WTC11 (cell line): ENCODE measurements around the gene SACS. TPM values are rescaled to one million over a fixed set of nuclear protein-coding genes. Genes with fewer than 3 reads are reported as not detected.

Experiments
- ATAC-seq: fragments of 200-7000 bp; cut with Tn5 transposase; 2 replicates; pipeline ENCODE4 v1.10.0; 2021; ENCODE audit warnings: mild to moderate bottlenecking, moderate library complexity
- CTCF ChIA-PET: fragments of 300-600 bp; sonication (Branson Sonifier 250); formaldehyde crosslinking; loops from one replicate; lab custom pipeline; 2021; ENCODE audit warnings: antibody characterized with exemption; lab: Charles Lee
- POLR2A ChIA-PET: fragments of 350-600 bp; sonication (Branson Sonifier 250); formaldehyde crosslinking; loops from one replicate; lab custom pipeline; 2021; ENCODE audit warnings: antibody characterized with exemption; lab: Charles Lee
- DNase-seq: peaks from one replicate; pipeline ENCODE4 v3.0.0; 2021; ENCODE audit warnings: low spot score
- H3K27ac Mint-ChIP-seq: 2 replicates; pipeline ENCODE4 v1.8.0; 2021; ENCODE audit warnings: mixed read lengths
- H3K27me3 Mint-ChIP-seq: 2 replicates; pipeline ENCODE4 v1.8.0; 2021; ENCODE audit warnings: low read depth, mild to moderate bottlenecking, moderate library complexity, mixed read lengths
- H3K36me3 Mint-ChIP-seq: 2 replicates; pipeline ENCODE4 v1.8.0; 2021; ENCODE audit warnings: mixed read lengths
- H3K4me1 Mint-ChIP-seq: 2 replicates; pipeline ENCODE4 v1.8.0; 2022; ENCODE audit warnings: mixed read lengths
- H3K4me3 Mint-ChIP-seq: 2 replicates; pipeline ENCODE4 v1.8.0; 2021; ENCODE audit warnings: mild to moderate bottlenecking, moderate library complexity, mixed read lengths
- H3K9me3 Mint-ChIP-seq: 2 replicates; pipeline ENCODE4 v1.8.0; 2021; ENCODE audit warnings: mixed read lengths
- ATF1 ChIP-seq: sonication (generic); formaldehyde crosslinking; IDR thresholded peaks from 2 replicates; pipeline ENCODE4 v1.8.1; 2023; ENCODE audit warnings: mild to moderate bottlenecking, moderate library complexity, missing genetic modification reagents
- FOXK1 ChIP-seq: sonication (generic); formaldehyde crosslinking; IDR thresholded peaks from 2 replicates; pipeline ENCODE4 v1.8.0; 2022; ENCODE audit warnings: mild to moderate bottlenecking, moderate library complexity, missing genetic modification reagents
- FOXP1 ChIP-seq: sonication (generic); formaldehyde crosslinking; IDR thresholded peaks from 2 replicates; pipeline ENCODE4 v1.8.0; 2022; ENCODE audit warnings: missing genetic modification reagents, mild to moderate bottlenecking, moderate library complexity, borderline replicate concordance
- GABPB1 ChIP-seq: sonication (generic); formaldehyde crosslinking; IDR thresholded peaks from 2 replicates; pipeline ENCODE4 v1.8.1; 2023; ENCODE audit warnings: mild to moderate bottlenecking, missing genetic modification reagents
- GRHL2 ChIP-seq: fragments of 250-450 bp; sonication (Bioruptor Pico); IDR thresholded peaks from 2 replicates; pipeline ENCODE4 v1.8.0; 2022; ENCODE audit warnings: mild to moderate bottlenecking, moderate library complexity; ENCODE audit not compliant: insufficient replicate concordance, severe bottlenecking
- JUN ChIP-seq: sonication (generic); formaldehyde crosslinking; IDR thresholded peaks from 2 replicates; pipeline ENCODE4 v1.8.0; 2023; ENCODE audit warnings: mild to moderate bottlenecking, missing genetic modification reagents
- MYBL2 ChIP-seq: sonication (generic); formaldehyde crosslinking; IDR thresholded peaks from 2 replicates; pipeline ENCODE4 v1.8.1; 2023; ENCODE audit warnings: mild to moderate bottlenecking, moderate library complexity, missing genetic modification reagents
- NR2C2 ChIP-seq: sonication (generic); formaldehyde crosslinking; IDR thresholded peaks from 2 replicates; pipeline ENCODE4 v1.8.0; 2022; ENCODE audit warnings: mild to moderate bottlenecking, missing genetic modification reagents
- PRRX2 ChIP-seq: fragments of 250-450 bp; sonication (Bioruptor Pico); IDR thresholded peaks from 2 replicates; pipeline ENCODE4 v1.8.0; 2021; ENCODE audit warnings: mild to moderate bottlenecking
- TCF7 ChIP-seq: sonication (generic); formaldehyde crosslinking; IDR thresholded peaks from 2 replicates; pipeline ENCODE4 v1.8.0; 2022; ENCODE audit warnings: mild to moderate bottlenecking, low read depth, missing genetic modification reagents, moderate library complexity
- TEAD4 ChIP-seq: sonication (generic); formaldehyde crosslinking; IDR thresholded peaks from 2 replicates; pipeline ENCODE4 v1.8.0; 2022; ENCODE audit warnings: mild to moderate bottlenecking, missing genetic modification reagents
- TP53 ChIP-seq: sonication (generic); formaldehyde crosslinking; IDR thresholded peaks from 2 replicates; pipeline ENCODE4 v1.8.1; 2023; ENCODE audit warnings: mild to moderate bottlenecking, missing genetic modification reagents
- ZBTB21 ChIP-seq: sonication (generic); formaldehyde crosslinking; IDR thresholded peaks from 2 replicates; pipeline ENCODE4 v1.8.1; 2023; ENCODE audit warnings: mild to moderate bottlenecking, missing genetic modification reagents, borderline replicate concordance
- ZNF263 ChIP-seq: sonication (generic); formaldehyde crosslinking; IDR thresholded peaks from 2 replicates; pipeline ENCODE4 v1.8.1; 2022; ENCODE audit warnings: low read depth, mild to moderate bottlenecking, moderate library complexity, missing genetic modification reagents
- ZNF317 ChIP-seq: sonication (generic); formaldehyde crosslinking; IDR thresholded peaks from 2 replicates; pipeline ENCODE4 v1.8.1; 2023; ENCODE audit warnings: low read depth, mild to moderate bottlenecking, moderate library complexity, missing genetic modification reagents, borderline replicate concordance
- ZNF423 ChIP-seq: fragments of 250-450 bp; sonication (Bioruptor Pico); IDR thresholded peaks from 2 replicates; pipeline ENCODE4 v2.1.2; 2022; ENCODE audit warnings: mild to moderate bottlenecking, moderate library complexity
- total RNA-seq: library from RNA; stranded (reverse); gene quantifications from 3 replicates; pipeline ENCODE4 v1.2.3, GENCODE V29; 2021
- TF ChIP-seq, protein P1 (sequence below): fragments of 250-450 bp; sonication (Bioruptor Pico); IDR thresholded peaks from 2 replicates; pipeline ENCODE4 v1.9.0; 2021; ENCODE audit warnings: mild to moderate bottlenecking, borderline replicate concordance
- TF ChIP-seq, protein P2 (sequence below): fragments of 250-450 bp; sonication (Bioruptor Pico); IDR thresholded peaks from 2 replicates; pipeline ENCODE4 v2.1.2; 2022; ENCODE audit warnings: mild to moderate bottlenecking, moderate library complexity
- TF ChIP-seq, protein P3 (sequence below): sonication (generic); formaldehyde crosslinking; IDR thresholded peaks from 2 replicates; pipeline ENCODE4 v1.8.0; 2023; ENCODE audit warnings: missing genetic modification reagents, mild to moderate bottlenecking, borderline replicate concordance
- TF ChIP-seq, protein P4 (sequence below): fragments of 250-450 bp; sonication (Bioruptor Pico); IDR thresholded peaks from 2 replicates; pipeline ENCODE4 v1.9.0; 2021; ENCODE audit warnings: mild to moderate bottlenecking
- TF ChIP-seq, protein P5 (sequence below): sonication (generic); formaldehyde crosslinking; IDR thresholded peaks from 2 replicates; pipeline ENCODE4 v1.8.1; 2023; ENCODE audit warnings: mild to moderate bottlenecking, moderate library complexity, missing genetic modification reagents

Gene SACS
- total RNA-seq, 1 experiment from 2014 or later, result 35.2 TPM

DNA sequence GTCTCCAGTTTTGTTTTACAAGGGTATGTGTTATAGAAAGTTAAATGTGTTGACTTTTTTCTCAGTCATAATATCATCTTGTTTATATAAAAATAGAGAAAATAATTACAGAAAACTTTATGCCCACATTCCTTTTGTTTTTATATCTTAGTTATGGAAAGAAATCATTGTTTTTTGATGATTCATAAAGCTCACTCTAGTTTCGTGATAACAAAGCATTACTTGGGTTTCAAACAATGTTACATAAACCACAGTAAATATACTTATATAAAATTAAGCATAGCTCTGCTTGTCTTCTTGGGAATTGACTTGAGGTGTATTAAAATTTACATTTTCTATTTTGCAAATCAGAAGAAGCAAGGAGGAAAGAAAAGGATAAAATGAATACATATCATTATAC is 140.9 kb downstream of the SACS start (continued):
- no peak for TF ChIP-seq ZNF317 (CRISPR knock-in tag)
- TF ChIP-seq, protein P1, sequence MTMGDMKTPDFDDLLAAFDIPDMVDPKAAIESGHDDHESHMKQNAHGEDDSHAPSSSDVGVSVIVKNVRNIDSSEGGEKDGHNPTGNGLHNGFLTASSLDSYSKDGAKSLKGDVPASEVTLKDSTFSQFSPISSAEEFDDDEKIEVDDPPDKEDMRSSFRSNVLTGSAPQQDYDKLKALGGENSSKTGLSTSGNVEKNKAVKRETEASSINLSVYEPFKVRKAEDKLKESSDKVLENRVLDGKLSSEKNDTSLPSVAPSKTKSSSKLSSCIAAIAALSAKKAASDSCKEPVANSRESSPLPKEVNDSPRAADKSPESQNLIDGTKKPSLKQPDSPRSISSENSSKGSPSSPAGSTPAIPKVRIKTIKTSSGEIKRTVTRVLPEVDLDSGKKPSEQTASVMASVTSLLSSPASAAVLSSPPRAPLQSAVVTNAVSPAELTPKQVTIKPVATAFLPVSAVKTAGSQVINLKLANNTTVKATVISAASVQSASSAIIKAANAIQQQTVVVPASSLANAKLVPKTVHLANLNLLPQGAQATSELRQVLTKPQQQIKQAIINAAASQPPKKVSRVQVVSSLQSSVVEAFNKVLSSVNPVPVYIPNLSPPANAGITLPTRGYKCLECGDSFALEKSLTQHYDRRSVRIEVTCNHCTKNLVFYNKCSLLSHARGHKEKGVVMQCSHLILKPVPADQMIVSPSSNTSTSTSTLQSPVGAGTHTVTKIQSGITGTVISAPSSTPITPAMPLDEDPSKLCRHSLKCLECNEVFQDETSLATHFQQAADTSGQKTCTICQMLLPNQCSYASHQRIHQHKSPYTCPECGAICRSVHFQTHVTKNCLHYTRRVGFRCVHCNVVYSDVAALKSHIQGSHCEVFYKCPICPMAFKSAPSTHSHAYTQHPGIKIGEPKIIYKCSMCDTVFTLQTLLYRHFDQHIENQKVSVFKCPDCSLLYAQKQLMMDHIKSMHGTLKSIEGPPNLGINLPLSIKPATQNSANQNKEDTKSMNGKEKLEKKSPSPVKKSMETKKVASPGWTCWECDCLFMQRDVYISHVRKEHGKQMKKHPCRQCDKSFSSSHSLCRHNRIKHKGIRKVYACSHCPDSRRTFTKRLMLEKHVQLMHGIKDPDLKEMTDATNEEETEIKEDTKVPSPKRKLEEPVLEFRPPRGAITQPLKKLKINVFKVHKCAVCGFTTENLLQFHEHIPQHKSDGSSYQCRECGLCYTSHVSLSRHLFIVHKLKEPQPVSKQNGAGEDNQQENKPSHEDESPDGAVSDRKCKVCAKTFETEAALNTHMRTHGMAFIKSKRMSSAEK (CRISPR knock-in tag), result no peak
- TF ChIP-seq, protein P2, sequence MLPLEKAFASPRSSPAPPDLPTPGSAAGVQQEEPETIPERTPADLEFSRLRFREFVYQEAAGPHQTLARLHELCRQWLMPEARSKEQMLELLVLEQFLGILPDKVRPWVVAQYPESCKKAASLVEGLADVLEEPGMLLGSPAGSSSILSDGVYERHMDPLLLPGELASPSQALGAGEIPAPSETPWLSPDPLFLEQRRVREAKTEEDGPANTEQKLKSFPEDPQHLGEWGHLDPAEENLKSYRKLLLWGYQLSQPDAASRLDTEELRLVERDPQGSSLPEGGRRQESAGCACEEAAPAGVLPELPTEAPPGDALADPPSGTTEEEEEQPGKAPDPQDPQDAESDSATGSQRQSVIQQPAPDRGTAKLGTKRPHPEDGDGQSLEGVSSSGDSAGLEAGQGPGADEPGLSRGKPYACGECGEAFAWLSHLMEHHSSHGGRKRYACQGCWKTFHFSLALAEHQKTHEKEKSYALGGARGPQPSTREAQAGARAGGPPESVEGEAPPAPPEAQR (CRISPR knock-in tag), result no peak
- TF ChIP-seq JUN (CRISPR knock-in tag), result no peak
- TF ChIP-seq TP53, result no peak
- TF ChIP-seq FOXK1 (CRISPR knock-in tag), result no peak
- no peak for TF ChIP-seq ZBTB21 (CRISPR knock-in tag)
- TF ChIP-seq NR2C2, result no peak
- TF ChIP-seq GRHL2 (CRISPR knock-in tag), result no peak

DNA sequence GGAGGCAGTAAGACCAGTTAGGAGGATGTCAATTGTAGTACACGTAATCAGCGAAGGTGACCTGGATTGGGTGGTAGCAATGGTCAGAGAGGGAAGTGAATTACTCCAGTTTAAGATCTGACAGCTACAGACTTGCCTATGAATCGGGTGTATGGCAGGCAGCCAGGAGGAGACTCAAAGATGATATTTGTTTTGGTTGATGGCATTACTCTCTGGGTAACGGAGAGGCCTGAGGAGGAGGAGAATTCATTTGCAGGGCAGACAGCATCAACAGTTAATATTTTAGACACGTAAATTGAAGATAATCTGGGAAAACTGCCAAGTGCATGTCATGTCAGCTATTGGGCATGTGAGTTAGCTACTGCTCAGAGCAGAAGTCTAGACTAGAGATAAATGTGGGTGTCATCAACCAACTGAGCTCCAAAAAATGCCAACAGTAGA is 143.6 kb downstream of the SACS start:
- H3K27me3 Mint-ChIP-seq, result peaks cover under 1% of the 10 kb centered on the region; the same call in 1 of the 2 replicates
- DNase-seq (no peak), ATAC-seq (no peak)
- H3K4me3 Mint-ChIP-seq, result no peak overlapping the region
- CTCF ChIA-PET, result no interaction called here
- H3K27ac Mint-ChIP-seq, result no peak overlapping the region
- H3K9me3 Mint-ChIP-seq, result peaks cover 10% of the 10 kb centered on the region
- no peaks in the 10 kb centered on the region for H3K4me1 Mint-ChIP-seq
- POLR2A ChIA-PET, result no interaction called here
- 0 out of 2 replicates have a peak, but pooled peaks cover 3% of the 10 kb centered on the region for H3K36me3 Mint-ChIP-seq
- no peak for TF ChIP-seq TCF7 (CRISPR knock-in tag)
- TF ChIP-seq, protein P3, sequence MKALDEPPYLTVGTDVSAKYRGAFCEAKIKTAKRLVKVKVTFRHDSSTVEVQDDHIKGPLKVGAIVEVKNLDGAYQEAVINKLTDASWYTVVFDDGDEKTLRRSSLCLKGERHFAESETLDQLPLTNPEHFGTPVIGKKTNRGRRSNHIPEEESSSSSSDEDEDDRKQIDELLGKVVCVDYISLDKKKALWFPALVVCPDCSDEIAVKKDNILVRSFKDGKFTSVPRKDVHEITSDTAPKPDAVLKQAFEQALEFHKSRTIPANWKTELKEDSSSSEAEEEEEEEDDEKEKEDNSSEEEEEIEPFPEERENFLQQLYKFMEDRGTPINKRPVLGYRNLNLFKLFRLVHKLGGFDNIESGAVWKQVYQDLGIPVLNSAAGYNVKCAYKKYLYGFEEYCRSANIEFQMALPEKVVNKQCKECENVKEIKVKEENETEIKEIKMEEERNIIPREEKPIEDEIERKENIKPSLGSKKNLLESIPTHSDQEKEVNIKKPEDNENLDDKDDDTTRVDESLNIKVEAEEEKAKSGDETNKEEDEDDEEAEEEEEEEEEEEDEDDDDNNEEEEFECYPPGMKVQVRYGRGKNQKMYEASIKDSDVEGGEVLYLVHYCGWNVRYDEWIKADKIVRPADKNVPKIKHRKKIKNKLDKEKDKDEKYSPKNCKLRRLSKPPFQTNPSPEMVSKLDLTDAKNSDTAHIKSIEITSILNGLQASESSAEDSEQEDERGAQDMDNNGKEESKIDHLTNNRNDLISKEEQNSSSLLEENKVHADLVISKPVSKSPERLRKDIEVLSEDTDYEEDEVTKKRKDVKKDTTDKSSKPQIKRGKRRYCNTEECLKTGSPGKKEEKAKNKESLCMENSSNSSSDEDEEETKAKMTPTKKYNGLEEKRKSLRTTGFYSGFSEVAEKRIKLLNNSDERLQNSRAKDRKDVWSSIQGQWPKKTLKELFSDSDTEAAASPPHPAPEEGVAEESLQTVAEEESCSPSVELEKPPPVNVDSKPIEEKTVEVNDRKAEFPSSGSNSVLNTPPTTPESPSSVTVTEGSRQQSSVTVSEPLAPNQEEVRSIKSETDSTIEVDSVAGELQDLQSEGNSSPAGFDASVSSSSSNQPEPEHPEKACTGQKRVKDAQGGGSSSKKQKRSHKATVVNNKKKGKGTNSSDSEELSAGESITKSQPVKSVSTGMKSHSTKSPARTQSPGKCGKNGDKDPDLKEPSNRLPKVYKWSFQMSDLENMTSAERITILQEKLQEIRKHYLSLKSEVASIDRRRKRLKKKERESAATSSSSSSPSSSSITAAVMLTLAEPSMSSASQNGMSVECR (CRISPR knock-in tag), result no peak
- no peak for TF ChIP-seq ZNF423 (CRISPR knock-in tag)
- TF ChIP-seq TEAD4, result no peak
- TF ChIP-seq NR2C2, result no peak
- TF ChIP-seq FOXP1 (CRISPR knock-in tag), result no peak

DNA sequence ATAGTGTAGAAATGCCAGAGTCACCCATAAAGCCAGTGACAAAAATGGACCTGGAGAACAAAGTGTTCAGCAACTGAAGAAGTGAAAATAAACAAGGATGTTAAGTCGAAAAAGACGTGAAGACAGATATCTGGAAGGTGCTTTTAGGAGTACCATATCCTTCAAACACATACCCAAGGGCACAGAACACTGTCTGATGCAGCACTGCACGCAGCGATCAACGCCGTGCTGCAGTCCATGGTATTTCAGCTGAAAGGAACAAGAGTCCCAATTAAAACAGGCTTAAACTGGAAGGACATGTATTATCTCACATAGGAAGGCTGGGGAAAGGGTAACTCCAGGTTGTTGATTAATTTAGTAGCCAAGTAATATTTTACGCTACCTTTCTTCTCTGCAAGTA is 144.5 kb downstream of the SACS start:
- peaks cover 14% of the 10 kb centered on the region for H3K9me3 Mint-ChIP-seq
- CTCF ChIA-PET, result no interaction called here
- TF ChIP-seq ZNF317 (CRISPR knock-in tag) (no peak), PRRX2 (CRISPR knock-in tag) (no peak), GABPB1 (no peak), ZNF263 (CRISPR knock-in tag) (no peak), MYBL2 (CRISPR knock-in tag) (no peak), ATF1 (no peak)
- TF ChIP-seq, protein P4, sequence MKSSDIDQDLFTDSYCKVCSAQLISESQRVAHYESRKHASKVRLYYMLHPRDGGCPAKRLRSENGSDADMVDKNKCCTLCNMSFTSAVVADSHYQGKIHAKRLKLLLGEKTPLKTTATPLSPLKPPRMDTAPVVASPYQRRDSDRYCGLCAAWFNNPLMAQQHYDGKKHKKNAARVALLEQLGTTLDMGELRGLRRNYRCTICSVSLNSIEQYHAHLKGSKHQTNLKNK (CRISPR knock-in tag), result no peak
- TF ChIP-seq, protein P5, sequence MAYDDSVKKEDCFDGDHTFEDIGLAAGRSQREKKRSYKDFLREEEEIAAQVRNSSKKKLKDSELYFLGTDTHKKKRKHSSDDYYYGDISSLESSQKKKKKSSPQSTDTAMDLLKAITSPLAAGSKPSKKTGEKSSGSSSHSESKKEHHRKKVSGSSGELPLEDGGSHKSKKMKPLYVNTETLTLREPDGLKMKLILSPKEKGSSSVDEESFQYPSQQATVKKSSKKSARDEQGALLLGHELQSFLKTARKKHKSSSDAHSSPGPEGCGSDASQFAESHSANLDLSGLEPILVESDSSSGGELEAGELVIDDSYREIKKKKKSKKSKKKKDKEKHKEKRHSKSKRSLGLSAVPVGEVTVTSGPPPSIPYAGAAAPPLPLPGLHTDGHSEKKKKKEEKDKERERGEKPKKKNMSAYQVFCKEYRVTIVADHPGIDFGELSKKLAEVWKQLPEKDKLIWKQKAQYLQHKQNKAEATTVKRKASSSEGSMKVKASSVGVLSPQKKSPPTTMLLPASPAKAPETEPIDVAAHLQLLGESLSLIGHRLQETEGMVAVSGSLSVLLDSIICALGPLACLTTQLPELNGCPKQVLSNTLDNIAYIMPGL, result no peak
- TF ChIP-seq, all 79 proteins: peak for 0
- H3K27ac Mint-ChIP-seq, result no peak overlapping the region
- no peaks in the 10 kb centered on the region for H3K4me1 Mint-ChIP-seq
- H3K36me3 Mint-ChIP-seq, result 0 out of 2 replicates have a peak, but pooled peaks cover 3% of the 10 kb centered on the region
- POLR2A ChIA-PET, result no interaction called here
- H3K4me3 Mint-ChIP-seq, result no peak overlapping the region
- peaks cover 4% of the 10 kb centered on the region; the same call in 1 of the 2 replicates for H3K27me3 Mint-ChIP-seq
- DNase-seq, result no peak
- no peak for ATAC-seq
